ENCODE measurements around the gene ABCA2.

The ABCA2 gene

DNA sequence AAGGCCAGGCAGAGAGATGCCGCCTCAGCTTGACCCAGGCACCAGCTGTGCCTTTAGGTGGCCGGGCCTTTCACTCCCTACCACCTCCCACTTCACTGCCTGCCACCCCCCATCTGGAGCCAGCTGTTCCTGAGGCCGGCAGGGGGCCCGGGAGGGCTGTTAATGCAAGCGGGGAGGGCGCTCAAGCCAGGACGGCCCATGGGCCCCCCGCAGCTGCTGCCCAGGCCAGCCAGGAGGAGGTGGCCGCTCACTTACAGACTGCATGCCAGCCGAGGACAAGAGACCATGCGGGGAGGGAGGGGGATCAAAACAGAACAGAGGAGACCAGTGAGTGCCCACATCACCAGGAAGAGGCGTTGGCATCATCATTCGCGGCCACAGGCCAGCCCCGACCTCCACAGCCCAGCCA, 4.5 kb downstream of the ABCA2 start:
- Histone ChIP-seq H3K27ac (no peak overlapping the region; the same call in 1 of the 2 replicates), H3K36me3 (peaks cover 41% of the 10 kb centered on the region), H4K20me1 (peaks cover 48% of the 10 kb centered on the region), H3K9ac (no peak overlapping the region), H3K27me3 (no peaks in the 10 kb centered on the region), H3K9me3 (no peaks in the 10 kb centered on the region), H3K4me1 (peaks cover 52% of the 10 kb centered on the region), H3K4me2 (no peak overlapping the region), H3K4me3 (no peak overlapping the region)
- TF ChIP-seq Cebpa-rat (IDR thresholded peaks at IDR 0.05), result no peak

DNA sequence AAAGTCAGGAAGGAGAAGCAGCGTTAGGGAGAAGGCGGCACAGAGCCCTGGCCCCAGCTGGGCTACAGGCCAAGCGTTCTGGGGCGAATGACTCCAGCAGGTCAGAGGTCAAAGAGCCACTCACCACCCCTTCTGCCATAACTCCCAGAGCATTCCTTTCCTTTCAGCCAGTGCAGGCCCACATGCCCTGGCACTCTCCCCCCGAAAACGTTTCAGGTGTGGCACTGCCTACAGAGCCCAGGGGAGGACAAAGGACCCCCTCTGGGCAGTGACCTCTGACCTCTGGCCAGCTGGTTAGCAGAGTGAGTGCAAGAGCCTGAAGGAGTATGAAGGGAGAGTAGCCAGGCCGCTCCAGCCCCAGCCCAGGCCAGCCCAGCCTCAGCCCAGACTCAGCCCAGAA, 4.9 kb downstream of the ABCA2 start:
- H3K4me3 ChIP-seq, result no peak overlapping the region
- no peaks in the 10 kb centered on the region for H3K27me3 ChIP-seq
- no peak overlapping the region for H3K9ac ChIP-seq
- H4K20me1 ChIP-seq, result peaks cover 48% of the 10 kb centered on the region
- no peaks in the 10 kb centered on the region for H3K9me3 ChIP-seq
- H3K27ac ChIP-seq, result no peak overlapping the region; the same call in 1 of the 2 replicates
- no peak for TF ChIP-seq Cebpa-rat (IDR thresholded peaks at IDR 0.05)
- H3K4me2 ChIP-seq, result no peak overlapping the region
- peaks cover 49% of the 10 kb centered on the region for H3K4me1 ChIP-seq
- peaks cover 41% of the 10 kb centered on the region for H3K36me3 ChIP-seq

DNA sequence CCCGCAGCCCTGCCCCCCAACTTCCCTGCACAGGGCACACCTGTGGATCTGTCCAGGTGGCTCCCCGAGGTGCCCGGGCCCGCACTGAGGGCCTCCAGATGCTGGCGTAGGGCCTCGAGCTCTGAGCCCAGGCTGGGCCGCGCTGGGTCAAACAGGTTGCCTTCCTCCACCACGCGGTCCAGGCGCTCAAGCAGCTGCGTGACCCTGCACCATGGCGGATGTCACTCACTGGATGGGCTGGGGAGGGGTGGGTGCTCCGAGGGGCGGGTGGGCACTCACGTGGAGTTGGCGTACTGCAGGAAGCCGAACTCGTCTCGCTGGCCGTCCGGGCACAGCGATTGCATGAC, 5.4 kb downstream of the ABCA2 start:
- Histone ChIP-seq H3K4me1 (peaks cover 47% of the 10 kb centered on the region), H3K27me3 (no peaks in the 10 kb centered on the region), H3K4me3 (no peak overlapping the region), H4K20me1 (peaks cover 48% of the 10 kb centered on the region), H3K4me2 (no peak overlapping the region), H3K27ac (no peak overlapping the region), H3K9me3 (no peaks in the 10 kb centered on the region), H3K9ac (no peak overlapping the region), H3K36me3 (peaks cover 46% of the 10 kb centered on the region)
- TF ChIP-seq Cebpa-rat (IDR thresholded peaks at IDR 0.05), result no peak

DNA sequence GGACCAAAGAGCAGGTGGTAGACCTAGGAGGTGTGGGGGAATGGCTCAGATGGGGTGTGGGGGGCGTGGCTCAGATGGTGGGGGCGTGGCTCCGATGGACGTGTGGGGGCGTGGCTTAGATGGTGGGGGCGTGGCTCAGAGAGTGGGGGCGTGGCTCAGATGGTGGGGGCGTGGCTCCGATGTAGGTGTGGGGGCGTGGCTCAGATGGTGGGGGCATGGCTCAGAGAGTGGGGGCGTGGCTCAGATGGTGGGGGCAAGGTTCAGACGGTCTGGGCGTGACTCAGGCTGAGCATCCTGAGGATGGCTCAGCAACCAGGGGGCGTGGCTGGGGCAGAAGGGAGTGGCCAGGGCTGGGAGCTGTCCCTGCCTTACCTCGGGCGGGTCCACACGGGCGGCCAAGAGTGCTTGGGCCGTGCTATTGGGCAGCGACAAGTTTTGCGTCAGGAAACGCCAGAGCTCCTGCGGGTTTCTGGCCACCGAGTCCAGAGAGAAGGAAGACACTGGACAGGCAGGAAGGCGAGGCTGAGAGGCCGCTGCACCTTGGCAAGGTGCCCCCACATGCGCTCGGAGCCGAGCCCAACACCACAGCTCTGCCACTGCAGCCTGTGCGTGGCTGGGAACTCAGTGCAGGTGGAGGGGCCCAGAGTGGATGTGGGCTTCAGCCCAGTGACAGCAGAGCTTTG, 5.9 kb downstream of the ABCA2 start:
- Histone ChIP-seq H3K27me3 (no peaks in the 10 kb centered on the region), H3K4me3 (no peak overlapping the region), H3K9me3 (no peaks in the 10 kb centered on the region), H3K4me1 (peaks cover 41% of the 10 kb centered on the region), H4K20me1 (peaks cover 43% of the 10 kb centered on the region), H3K36me3 (peaks cover 51% of the 10 kb centered on the region), H3K4me2 (no peak overlapping the region), H3K27ac (no peak overlapping the region), H3K9ac (no peak overlapping the region)
- TF ChIP-seq Cebpa-rat (IDR thresholded peaks at IDR 0.05), result no peak

DNA sequence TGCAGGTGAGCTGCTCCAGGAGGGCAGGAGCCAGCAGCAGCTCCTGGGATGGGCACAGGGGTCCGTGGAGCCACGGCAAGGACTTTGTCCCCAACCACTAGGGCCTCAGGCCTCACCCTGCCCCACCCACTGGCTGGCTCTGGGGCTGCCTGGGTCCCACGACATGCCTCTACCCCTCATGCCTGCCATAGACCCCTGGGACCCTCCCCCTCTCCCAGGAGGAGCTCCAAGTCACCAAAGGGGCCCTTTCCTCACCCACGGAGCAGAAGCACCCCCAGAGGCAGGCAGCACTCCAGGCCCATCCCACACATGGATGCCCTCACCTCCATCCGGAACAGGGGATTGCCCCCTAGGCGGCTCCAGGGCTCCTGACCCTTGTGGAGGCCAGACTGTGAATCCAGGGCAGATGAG, 6.5 kb downstream of the ABCA2 start:
- Histone ChIP-seq H3K4me1 (peaks cover 36% of the 10 kb centered on the region), H3K36me3 (peaks cover 57% of the 10 kb centered on the region), H4K20me1 (peaks cover 38% of the 10 kb centered on the region), H3K27me3 (no peaks in the 10 kb centered on the region), H3K4me3 (no peak overlapping the region), H3K4me2 (no peak overlapping the region), H3K9ac (no peak overlapping the region), H3K27ac (no peak overlapping the region), H3K9me3 (0 out of 2 replicates have a peak, but pooled peaks cover 4% of the 10 kb centered on the region)
- TF ChIP-seq Cebpa-rat (IDR thresholded peaks at IDR 0.05), result no peak

DNA sequence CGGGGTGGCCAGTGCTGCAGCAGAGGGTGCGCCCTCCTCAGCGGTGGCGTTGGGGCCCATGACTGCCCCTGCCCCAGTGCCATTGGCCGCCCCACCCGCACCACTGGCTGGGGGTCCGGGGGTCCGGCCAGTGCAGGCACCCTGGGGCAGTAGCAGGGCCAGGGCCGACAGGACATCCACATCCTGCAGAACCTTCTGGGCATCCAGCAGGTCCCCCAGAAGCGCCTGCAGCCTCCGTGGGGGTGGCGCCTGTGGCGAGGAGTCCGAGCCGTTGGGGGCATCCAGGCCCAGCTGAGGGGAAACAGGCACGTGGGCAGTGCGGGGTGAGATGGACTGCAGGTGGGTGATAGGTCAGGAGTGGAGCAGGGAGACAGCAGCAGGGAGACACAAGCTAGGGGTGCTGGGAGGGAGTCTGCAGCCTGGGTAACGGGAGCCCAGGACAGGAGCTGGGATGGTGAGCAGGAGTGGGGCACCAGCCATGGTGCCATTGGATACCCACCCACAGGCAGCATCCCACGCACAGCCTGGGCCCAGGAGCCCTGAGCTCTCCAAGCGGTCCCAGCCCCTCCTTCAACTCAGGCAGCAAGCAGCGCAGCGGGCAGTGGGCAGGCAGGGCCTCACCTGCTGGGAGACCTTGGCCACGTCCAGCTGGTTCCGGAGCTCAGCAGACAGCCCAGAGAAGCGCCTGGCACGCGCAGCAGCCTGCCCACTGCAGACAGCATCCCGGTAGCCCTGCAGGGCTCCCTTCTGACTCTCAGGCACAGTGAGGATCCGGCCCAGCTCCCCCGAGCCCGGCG, 7.1 kb downstream of the ABCA2 start:
- no peak overlapping the region for H3K27ac ChIP-seq
- H3K36me3 ChIP-seq, result peaks cover 63% of the 10 kb centered on the region
- no peak overlapping the region for H3K4me2 ChIP-seq
- no peak overlapping the region for H3K4me3 ChIP-seq
- H3K27me3 ChIP-seq, result no peaks in the 10 kb centered on the region
- H4K20me1 ChIP-seq, result peaks cover 32% of the 10 kb centered on the region
- no peak overlapping the region for H3K9ac ChIP-seq
- peaks cover 30% of the 10 kb centered on the region for H3K4me1 ChIP-seq
- 0 out of 2 replicates have a peak, but pooled peaks cover 4% of the 10 kb centered on the region for H3K9me3 ChIP-seq
- TF ChIP-seq Cebpa-rat (IDR thresholded peaks at IDR 0.05), result no peak

DNA sequence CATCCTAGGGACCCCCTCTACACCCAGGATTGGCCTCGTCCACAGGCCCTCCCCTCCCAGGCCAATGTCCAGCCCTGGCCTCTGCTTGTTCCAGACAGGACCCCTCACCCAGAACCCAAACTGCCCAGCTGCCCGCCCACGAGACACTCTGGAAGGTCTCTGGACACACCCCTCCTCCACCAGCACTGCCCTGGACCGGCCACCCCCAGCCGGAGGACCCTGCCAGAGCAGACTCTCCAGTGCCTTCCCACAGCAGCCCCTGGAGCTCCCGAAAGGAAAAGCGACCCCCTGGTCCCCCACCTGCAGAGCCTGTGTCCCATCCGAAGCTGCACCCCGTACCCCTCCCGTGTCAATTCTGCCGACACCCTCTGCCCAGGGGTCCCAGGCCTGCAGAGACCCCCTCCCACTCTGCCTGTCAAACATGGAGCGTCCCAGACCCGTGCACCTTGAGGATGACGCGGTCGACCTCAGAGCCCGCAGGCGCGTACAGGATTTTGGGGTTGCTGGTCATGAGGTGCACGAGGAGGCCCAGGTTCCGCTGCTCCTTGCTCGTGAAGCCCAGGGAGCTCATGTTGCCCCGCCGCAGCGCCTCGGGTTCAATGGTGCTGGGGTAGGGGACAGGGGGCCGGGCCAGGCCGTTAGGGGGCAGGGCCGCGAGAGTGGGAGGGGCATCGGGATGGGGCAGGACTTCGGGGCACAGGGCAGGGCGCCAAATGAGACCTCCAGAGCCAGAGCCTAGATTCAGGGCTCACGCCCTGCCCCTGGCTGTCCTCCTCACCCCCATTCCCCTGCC, 8.0 kb downstream of the ABCA2 start:
- no peaks in the 10 kb centered on the region for H3K27me3 ChIP-seq
- peaks cover 21% of the 10 kb centered on the region for H3K4me1 ChIP-seq
- TF ChIP-seq Cebpa-rat (IDR thresholded peaks at IDR 0.05), result no peak
- peak overlapping the region; percentile 32; the same call in 1 of the 2 replicates for H3K4me2 ChIP-seq
- no peak overlapping the region for H3K9ac ChIP-seq
- peaks cover 23% of the 10 kb centered on the region for H4K20me1 ChIP-seq
- H3K4me3 ChIP-seq, result no peak overlapping the region
- no peak overlapping the region for H3K27ac ChIP-seq
- 0 out of 2 replicates have a peak, but pooled peaks cover 4% of the 10 kb centered on the region for H3K9me3 ChIP-seq
- H3K36me3 ChIP-seq, result peaks cover 70% of the 10 kb centered on the region

DNA sequence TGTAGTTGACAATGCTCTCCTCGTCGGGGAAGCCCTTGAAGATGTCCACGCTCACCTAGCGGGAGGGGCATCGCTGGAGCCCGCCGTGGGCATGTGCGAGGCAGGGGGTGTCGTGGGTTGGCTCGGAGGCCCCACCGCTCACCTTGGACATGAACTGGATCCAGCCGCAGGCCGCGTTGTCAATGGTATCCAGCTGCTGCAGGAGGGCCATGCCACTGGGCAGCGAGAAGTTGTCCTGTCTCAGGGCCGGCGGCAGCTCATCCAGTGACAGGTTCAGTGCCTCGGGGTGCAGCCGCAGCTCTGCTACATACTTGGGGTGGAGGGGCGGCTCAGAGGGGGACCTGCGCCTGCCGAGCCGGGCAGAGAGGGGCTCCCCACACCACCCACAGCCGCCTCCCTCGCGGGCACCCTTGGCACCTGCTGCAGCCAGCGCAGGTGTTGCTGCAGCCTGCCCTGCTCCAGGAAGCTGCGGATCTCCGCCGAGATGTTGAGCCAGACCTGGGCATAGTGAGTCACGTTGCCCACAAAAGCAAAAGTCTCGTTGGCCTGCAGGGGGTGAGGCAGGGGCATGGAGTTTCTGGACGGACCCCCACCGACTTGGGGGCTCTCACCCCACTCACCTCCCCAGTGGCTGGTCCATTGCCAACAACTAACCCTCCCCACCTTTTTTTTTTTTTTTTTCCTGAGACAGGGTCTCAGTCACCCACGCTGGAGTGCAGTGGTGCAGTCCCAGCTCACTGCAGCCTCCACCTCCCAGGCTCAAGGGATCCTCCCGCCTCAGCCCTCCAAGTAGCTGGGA, 9.1 kb downstream of the ABCA2 start:
- Histone ChIP-seq H4K20me1 (peaks cover 14% of the 10 kb centered on the region), H3K9ac (no peak overlapping the region), H3K9me3 (0 out of 2 replicates have a peak, but pooled peaks cover 4% of the 10 kb centered on the region), H3K4me3 (no peak overlapping the region), H3K4me1 (peaks cover 13% of the 10 kb centered on the region), H3K36me3 (peaks cover 80% of the 10 kb centered on the region), H3K27me3 (no peaks in the 10 kb centered on the region), H3K27ac (no peak overlapping the region), H3K4me2 (peak overlapping the region; percentile 32; the same call in 1 of the 2 replicates)
- no peak for TF ChIP-seq Cebpa-rat (IDR thresholded peaks at IDR 0.05)
